Measurements from ENCODE around the gene RHOC. TPM values are rescaled to one million over a fixed set of nuclear protein-coding genes. Genes with fewer than 3 reads are reported as not detected.
A peak's percentile ranks its signal among the peaks of the same experiment; 100 is the strongest.

RHOC gene
- total RNA-seq, 1 experiment from 2014 or later, result 68.9 TPM

GRCh38 chr1:112712191-112712590 lies 5.3 kb upstream of the RHOC start:
- H3K27me3 Mint-ChIP-seq (ENCODE audit: low read depth), result peaks cover 32% of the 10 kb centered on the region
- no peak overlapping the region for H3K4me3 Mint-ChIP-seq
- H3K9me3 Mint-ChIP-seq, result no peaks in the 10 kb centered on the region
- peaks cover 56% of the 10 kb centered on the region for H3K4me1 Mint-ChIP-seq
- ATAC-seq (no peak), DNase-seq (ENCODE audit: low spot score) (no peak)
- ChIA-PET CTCF (interaction anchor here (0.6 to 12.5 kb wide), 2 partner anchors 91 to 368 kb away, joined by 4 to 373 read pairs; no protein-coding TSS in a partner anchor), POLR2A (no interaction called here)
- peaks cover 4% of the 10 kb centered on the region for H3K36me3 Mint-ChIP-seq
- TF ChIP-seq ARID4B (CRISPR knock-in tag; IDR thresholded peaks at IDR 0.05; ENCODE audit: borderline replicate concordance), result no peak
- TF ChIP-seq RORB (CRISPR knock-in tag; IDR thresholded peaks at IDR 0.05), result no peak
- H3K27ac Mint-ChIP-seq, result no peak overlapping the region

GRCh38 chr1:112711670-112712069 lies 4.7 kb upstream of the RHOC start:
- H3K4me3 Mint-ChIP-seq, result no peak overlapping the region
- CTCF ChIA-PET, result interaction anchor here (1.1 to 1.2 kb wide), 3 partner anchors 39 to 320 kb away, joined by 3 to 4 read pairs (median 3); no protein-coding TSS in a partner anchor
- DNase-seq (ENCODE audit: low spot score) (no peak), ATAC-seq (no peak)
- no peaks in the 10 kb centered on the region for H3K9me3 Mint-ChIP-seq
- no peak overlapping the region for H3K27ac Mint-ChIP-seq
- peaks cover 4% of the 10 kb centered on the region for H3K36me3 Mint-ChIP-seq
- POLR2A ChIA-PET, result no interaction called here
- H3K27me3 Mint-ChIP-seq (ENCODE audit: low read depth), result peaks cover 31% of the 10 kb centered on the region
- TF ChIP-seq CDX4 (CRISPR knock-in tag; IDR thresholded peaks at IDR 0.05; ENCODE audit: borderline replicate concordance) (no peak), ZNF423 (CRISPR knock-in tag; IDR thresholded peaks at IDR 0.05) (peak; percentile 91)
- peaks cover 51% of the 10 kb centered on the region for H3K4me1 Mint-ChIP-seq

DNA sequence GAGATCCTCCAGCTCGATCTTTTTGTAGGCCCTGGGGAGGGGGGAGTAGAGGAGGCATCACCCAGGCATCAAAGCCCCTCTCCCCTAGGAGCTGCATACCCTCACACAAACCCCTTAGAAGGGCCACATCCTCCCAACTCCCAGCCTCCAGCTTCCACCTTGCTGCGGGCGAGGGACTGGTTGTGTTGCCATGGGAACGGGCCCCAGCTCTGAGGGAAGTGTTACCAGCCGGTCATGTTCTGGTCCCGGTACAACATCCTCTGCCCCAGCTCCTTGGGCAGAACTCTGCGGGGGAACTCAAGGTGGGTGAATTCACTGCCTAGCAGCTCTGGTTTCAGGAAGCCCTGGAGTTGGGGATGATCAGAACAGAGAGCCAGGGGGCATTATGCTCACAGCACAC lies 4.1 kb upstream of the RHOC start:
- POLR2A ChIA-PET, result no interaction called here
- Mint-ChIP-seq H3K27ac (no peak overlapping the region), H3K27me3 (ENCODE audit: low read depth) (peaks cover 25% of the 10 kb centered on the region), H3K36me3 (peaks cover 4% of the 10 kb centered on the region), H3K4me3 (no peak overlapping the region), H3K9me3 (no peaks in the 10 kb centered on the region), H3K4me1 (peaks cover 47% of the 10 kb centered on the region)
- no peak for DNase-seq (ENCODE audit: low spot score)
- CTCF ChIA-PET, result interaction anchor here (0.6 to 1.2 kb wide), 5 partner anchors 37 to 450 kb away, joined by 3 to 6 read pairs (median 3); partner anchors contain the start of gene MOV10
- ATAC-seq, result no peak
- no peak for TF ChIP-seq GRHL2 (CRISPR knock-in tag; IDR thresholded peaks at IDR 0.05; ENCODE audit: insufficient replicate concordance, severe bottlenecking)
- TF ChIP-seq, protein P1, sequence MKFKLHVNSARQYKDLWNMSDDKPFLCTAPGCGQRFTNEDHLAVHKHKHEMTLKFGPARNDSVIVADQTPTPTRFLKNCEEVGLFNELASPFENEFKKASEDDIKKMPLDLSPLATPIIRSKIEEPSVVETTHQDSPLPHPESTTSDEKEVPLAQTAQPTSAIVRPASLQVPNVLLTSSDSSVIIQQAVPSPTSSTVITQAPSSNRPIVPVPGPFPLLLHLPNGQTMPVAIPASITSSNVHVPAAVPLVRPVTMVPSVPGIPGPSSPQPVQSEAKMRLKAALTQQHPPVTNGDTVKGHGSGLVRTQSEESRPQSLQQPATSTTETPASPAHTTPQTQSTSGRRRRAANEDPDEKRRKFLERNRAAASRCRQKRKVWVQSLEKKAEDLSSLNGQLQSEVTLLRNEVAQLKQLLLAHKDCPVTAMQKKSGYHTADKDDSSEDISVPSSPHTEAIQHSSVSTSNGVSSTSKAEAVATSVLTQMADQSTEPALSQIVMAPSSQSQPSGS (CRISPR knock-in tag; IDR thresholded peaks at IDR 0.05; ENCODE audit: borderline replicate concordance, low read depth), result no peak
- TF ChIP-seq, protein P2, sequence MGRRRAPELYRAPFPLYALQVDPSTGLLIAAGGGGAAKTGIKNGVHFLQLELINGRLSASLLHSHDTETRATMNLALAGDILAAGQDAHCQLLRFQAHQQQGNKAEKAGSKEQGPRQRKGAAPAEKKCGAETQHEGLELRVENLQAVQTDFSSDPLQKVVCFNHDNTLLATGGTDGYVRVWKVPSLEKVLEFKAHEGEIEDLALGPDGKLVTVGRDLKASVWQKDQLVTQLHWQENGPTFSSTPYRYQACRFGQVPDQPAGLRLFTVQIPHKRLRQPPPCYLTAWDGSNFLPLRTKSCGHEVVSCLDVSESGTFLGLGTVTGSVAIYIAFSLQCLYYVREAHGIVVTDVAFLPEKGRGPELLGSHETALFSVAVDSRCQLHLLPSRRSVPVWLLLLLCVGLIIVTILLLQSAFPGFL (CRISPR knock-in tag; IDR thresholded peaks at IDR 0.05; ENCODE audit: borderline replicate concordance), result no peak
- no peak for TF ChIP-seq ZNF317 (CRISPR knock-in tag; IDR thresholded peaks at IDR 0.05; ENCODE audit: borderline replicate concordance, low read depth)
- TF ChIP-seq CDX4 (CRISPR knock-in tag; IDR thresholded peaks at IDR 0.05; ENCODE audit: borderline replicate concordance), result no peak
- TF ChIP-seq, protein P3, sequence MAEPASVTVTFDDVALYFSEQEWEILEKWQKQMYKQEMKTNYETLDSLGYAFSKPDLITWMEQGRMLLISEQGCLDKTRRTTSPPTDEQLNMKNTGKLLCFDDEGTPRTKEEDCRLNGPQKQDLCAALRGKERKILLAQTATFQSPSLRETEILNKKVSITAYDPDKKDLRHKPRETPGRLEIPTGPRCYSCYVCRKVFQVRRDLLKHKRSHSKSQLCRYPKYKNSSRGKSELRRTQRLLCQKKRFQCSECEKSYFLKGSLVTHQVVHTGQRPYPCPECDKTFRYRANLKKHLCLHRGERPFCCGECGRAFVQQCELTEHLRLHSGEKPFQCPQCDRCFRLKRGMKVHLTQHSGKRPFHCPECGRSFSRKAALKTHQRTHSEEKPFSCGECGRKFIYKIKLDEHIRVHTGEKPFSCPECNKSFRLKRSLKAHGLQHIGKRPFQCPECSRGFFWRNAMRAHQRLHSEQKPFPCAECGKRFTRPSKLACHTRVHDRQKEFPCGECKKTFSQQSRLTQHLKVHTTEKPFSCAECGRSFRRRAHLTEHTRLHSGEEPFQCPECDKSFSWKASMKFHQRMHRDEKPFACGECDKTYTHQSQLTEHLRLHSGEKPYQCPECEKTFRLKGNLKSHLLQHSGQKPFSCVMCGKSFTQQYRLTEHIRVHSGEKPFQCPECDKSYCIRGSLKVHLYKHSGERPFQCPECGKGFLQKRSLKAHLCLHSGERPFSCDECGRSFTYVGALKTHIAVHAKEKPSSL (CRISPR knock-in tag; conservative IDR thresholded peaks at IDR 0.05), result no peak
- no peak for TF ChIP-seq ZBTB21 (CRISPR knock-in tag; IDR thresholded peaks at IDR 0.05; ENCODE audit: borderline replicate concordance)
- TF ChIP-seq AFF4 (CRISPR knock-in tag; IDR thresholded peaks at IDR 0.05; ENCODE audit: borderline replicate concordance), result no peak
- TF ChIP-seq FOXJ3 (CRISPR knock-in tag; IDR thresholded peaks at IDR 0.05; ENCODE audit: borderline replicate concordance), result no peak
- no peak for TF ChIP-seq KAT7 (CRISPR knock-in tag; IDR thresholded peaks at IDR 0.05; ENCODE audit: borderline replicate concordance)
- TF ChIP-seq IRF1 (CRISPR knock-in tag; IDR thresholded peaks at IDR 0.05), result no peak
